HEK293 (cell line): ENCODE data around the gene JAZF1.
"Not testable (repeated sequence)": the region's sequence is repeated elsewhere in the genome, so short reads cannot be mapped to it uniquely, and the experiment has no call there.

ENCODE experiments used
- CTCF ChIA-PET: fragments of 350-600 bp; formaldehyde crosslinking; extraction: SDS; loops from one replicate; lab custom pipeline; 2021; ENCODE audit warnings: antibody characterized with exemption; lab: Yijun Ruan, JAX
- POLR2A ChIA-PET: fragments of 300-600 bp; formaldehyde crosslinking; extraction: SDS; loops from one replicate; lab custom pipeline; 2020; ENCODE audit warnings: antibody characterized with exemption, inconsistent platforms; lab: Yijun Ruan, JAX
- H3K27ac ChIP-seq: fragments of 200-500 bp; sonication (Bioruptor generic); 2 replicates; pipeline ENCODE4 v1.5.1; 2014; ENCODE audit warnings: low read depth, low read length, control low read depth, inconsistent platforms; ENCODE audit errors: extremely low read depth
- H3K36me3 ChIP-seq, 2 experiments: fragments of 200-500 bp in 1 of 2; sonication (Bioruptor generic) in 1 of 2; 1 replicate in 1 of 2; 2 replicates in 1 of 2; pipeline ENCODE4 v1.5.1; 2014 to 2017; ENCODE audit warnings: inconsistent platforms in 2 of 2, low read length in 2 of 2; ENCODE audit not compliant: control insufficient read depth in 2 of 2, insufficient read depth in 1 of 2
- H3K4me1 ChIP-seq: fragments of 200-500 bp; sonication (Bioruptor generic); 2 replicates; pipeline ENCODE4 v1.5.1; 2014; ENCODE audit warnings: mild to moderate bottlenecking, low read length, inconsistent platforms; ENCODE audit not compliant: control insufficient read depth, insufficient read depth
- H3K4me3 ChIP-seq: 2 replicates; pipeline ENCODE4 v1.5.1; 2011; ENCODE audit warnings: low read depth, mild to moderate bottlenecking, control low read depth, low read length, moderate library complexity
- H3K9me3 ChIP-seq: fragments of 200-500 bp; sonication (Bioruptor generic); 2 replicates; pipeline ENCODE4 v1.5.1; 2014; ENCODE audit warnings: low read depth, low read length, inconsistent platforms; ENCODE audit not compliant: control insufficient read depth, insufficient read depth
- CTCF ChIP-seq: fragments of 450-650 bp; formaldehyde crosslinking; IDR thresholded peaks from 2 replicates; pipeline ENCODE4 v1.5.1; 2016; ENCODE audit warnings: missing biosample characterization, missing genetic modification characterization
- EGR2 ChIP-seq: fragments of 450-650 bp; formaldehyde crosslinking; IDR thresholded peaks from 2 replicates; pipeline ENCODE4 v1.5.1; 2016; ENCODE audit warnings: low read depth, missing biosample characterization, missing genetic modification characterization
- GLI4 ChIP-seq: fragments of 450-650 bp; formaldehyde crosslinking; IDR thresholded peaks from 2 replicates; pipeline ENCODE4 v1.5.1; 2016; ENCODE audit warnings: missing biosample characterization, missing genetic modification characterization
- MYNN ChIP-seq: fragments of 450-650 bp; formaldehyde crosslinking; IDR thresholded peaks from 2 replicates; pipeline ENCODE4 v1.5.1; 2016; ENCODE audit warnings: missing biosample characterization, missing genetic modification characterization, borderline replicate concordance
- OSR2 ChIP-seq: fragments of 450-650 bp; formaldehyde crosslinking; IDR thresholded peaks from 2 replicates; pipeline ENCODE4 v1.5.1; 2016; ENCODE audit warnings: missing biosample characterization, missing genetic modification characterization
- SALL2 ChIP-seq: fragments of 450-650 bp; formaldehyde crosslinking; IDR thresholded peaks from 2 replicates; pipeline ENCODE4 v1.5.0; 2017; ENCODE audit warnings: missing biosample characterization, mild to moderate bottlenecking, missing genetic modification characterization, borderline replicate concordance
- SCRT2 ChIP-seq: fragments of 450-650 bp; formaldehyde crosslinking; IDR thresholded peaks from 2 replicates; pipeline ENCODE4 v1.5.1; 2016; ENCODE audit warnings: missing biosample characterization, missing genetic modification characterization
- ZBTB20 ChIP-seq: fragments of 450-650 bp; formaldehyde crosslinking; IDR thresholded peaks from 2 replicates; pipeline ENCODE4 v1.5.1; 2016; ENCODE audit warnings: missing biosample characterization, missing genetic modification characterization
- ZFP3 ChIP-seq: fragments of 450-650 bp; formaldehyde crosslinking; IDR thresholded peaks from 2 replicates; pipeline ENCODE4 v1.5.1; 2016; ENCODE audit warnings: low read depth, missing biosample characterization, missing genetic modification characterization
- ZFP37 ChIP-seq: fragments of 450-650 bp; formaldehyde crosslinking; IDR thresholded peaks from 2 replicates; pipeline ENCODE4 v1.5.1; 2016; ENCODE audit warnings: missing biosample characterization, missing genetic modification characterization
- ZNF121 ChIP-seq: fragments of 450-650 bp; formaldehyde crosslinking; IDR thresholded peaks from 2 replicates; pipeline ENCODE4 v1.5.1; 2016; ENCODE audit warnings: missing biosample characterization, missing genetic modification characterization
- ZNF280D ChIP-seq: fragments of 450-650 bp; formaldehyde crosslinking; IDR thresholded peaks from 2 replicates; pipeline ENCODE4 v1.5.1; 2016; ENCODE audit warnings: missing biosample characterization, missing genetic modification characterization
- ZNF362 ChIP-seq: fragments of 450-650 bp; formaldehyde crosslinking; IDR thresholded peaks from 2 replicates; pipeline ENCODE4 v1.5.1; 2016; ENCODE audit warnings: missing biosample characterization, missing genetic modification characterization
- ZNF37A ChIP-seq: fragments of 450-650 bp; IDR thresholded peaks from 2 replicates; pipeline ENCODE4 v1.5.1; 2018; ENCODE audit warnings: missing biosample characterization, missing genetic modification characterization
- ZNF596 ChIP-seq: fragments of 450-650 bp; IDR thresholded peaks from 2 replicates; pipeline ENCODE4 v1.5.0; 2018; ENCODE audit warnings: missing biosample characterization, mild to moderate bottlenecking, missing genetic modification characterization, moderate library complexity
- ZNF610 ChIP-seq: fragments of 450-650 bp; formaldehyde crosslinking; IDR thresholded peaks from 2 replicates; pipeline ENCODE4 v1.5.1; 2016; ENCODE audit warnings: missing biosample characterization, missing genetic modification characterization, borderline replicate concordance
- ZNF624 ChIP-seq: fragments of 450-650 bp; formaldehyde crosslinking; IDR thresholded peaks from 2 replicates; pipeline ENCODE4 v1.5.1; 2017; ENCODE audit warnings: missing biosample characterization, missing genetic modification characterization
- ZNF629 ChIP-seq: fragments of 450-650 bp; formaldehyde crosslinking; IDR thresholded peaks from 2 replicates; pipeline ENCODE4 v1.5.1; 2017; ENCODE audit warnings: missing biosample characterization, missing genetic modification characterization
- ZNF645 ChIP-seq: fragments of 450-650 bp; formaldehyde crosslinking; IDR thresholded peaks from 2 replicates; pipeline ENCODE4; 2016; ENCODE audit warnings: missing biosample characterization, missing genetic modification characterization
- ZNF654 ChIP-seq: fragments of 450-650 bp; formaldehyde crosslinking; IDR thresholded peaks from 2 replicates; pipeline ENCODE4 v1.5.1; 2016; ENCODE audit warnings: low read depth, missing biosample characterization, missing genetic modification characterization
- ZNF658 ChIP-seq: fragments of 450-650 bp; formaldehyde crosslinking; IDR thresholded peaks from 2 replicates; pipeline ENCODE4; 2016; ENCODE audit warnings: missing biosample characterization, missing genetic modification characterization
- ZNF76 ChIP-seq: fragments of 450-650 bp; formaldehyde crosslinking; IDR thresholded peaks from 2 replicates; pipeline ENCODE4; 2016; ENCODE audit warnings: low read depth, missing biosample characterization, missing genetic modification characterization, borderline replicate concordance
- TF ChIP-seq, protein P1 (sequence below): fragments of 450-650 bp; formaldehyde crosslinking; IDR thresholded peaks from 2 replicates; pipeline ENCODE4 v1.5.1; 2016; ENCODE audit warnings: missing biosample characterization, missing genetic modification characterization, borderline replicate concordance

JAZF1 gene

DNA sequence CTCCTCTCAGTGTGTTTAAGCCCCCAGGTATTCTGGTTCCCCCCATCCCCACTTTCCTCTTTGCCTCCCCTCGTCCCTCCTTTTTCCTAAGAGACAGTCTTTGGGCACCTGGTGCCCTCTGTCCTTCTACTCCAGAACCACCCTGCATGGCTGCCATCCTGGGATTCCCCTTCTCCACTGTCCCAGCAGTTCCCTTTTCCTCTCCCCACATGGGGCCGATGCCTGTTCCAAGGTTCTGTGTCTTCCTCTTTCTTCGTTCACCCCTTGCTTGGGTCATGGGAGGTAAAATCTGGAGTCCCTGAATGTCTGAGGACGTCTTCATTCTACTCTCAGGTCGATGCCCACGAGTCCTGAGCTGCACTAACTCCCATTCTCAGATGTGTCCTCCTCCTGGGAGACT lies 319.8 kb downstream of the JAZF1 start:
- TF ChIP-seq EGR2 (no peak), ZNF610 (tag by site-specific recombination) (no peak), ZNF624 (no peak), ZNF362 (tag by site-specific recombination) (no peak), ZNF629 (no peak), SALL2 (tag by site-specific recombination) (no peak), ZFP37 (tag by site-specific recombination) (no peak), ZNF37A (tag by site-specific recombination) (no peak)
- Histone ChIP-seq H3K27ac (no peak overlapping the region), H3K4me1 (no peaks in the 10 kb centered on the region), H3K4me3 (no peak overlapping the region), H3K36me3 (no peaks in the 10 kb centered on the region), H3K9me3 (no peaks in the 10 kb centered on the region)
- ChIA-PET CTCF (no interaction called here), POLR2A (no interaction called here)

- H3K4me1 ChIP-seq, H3K9me3 ChIP-seq, CTCF ChIA-PET, H3K36me3 ChIP-seq, H3K4me3 ChIP-seq, POLR2A ChIA-PET, H3K27ac ChIP-seq: not testable (repeated sequence)
These were observed 323.7 kb downstream of the JAZF1 start for GRCh38 chr7:27856703-27857485.

GRCh38 chr7:27850531-27850930 lies 330.1 kb downstream of the JAZF1 start:
- Histone ChIP-seq H3K27ac (no peak overlapping the region), H3K36me3 (no peaks in the 10 kb centered on the region), H3K4me3 (no peak overlapping the region), H3K4me1 (no peaks in the 10 kb centered on the region), H3K9me3 (no peaks in the 10 kb centered on the region)
- CTCF ChIA-PET: interaction anchor here (0.5 kb wide), 1 partner anchor 70 kb away, joined by 3 read pairs; no protein-coding TSS in a partner anchor
- POLR2A ChIA-PET: no interaction called here
- TF ChIP-seq GLI4 (tag by site-specific recombination) (no peak), ZNF654 (no peak), MYNN (tag by site-specific recombination) (no peak), ZNF76 (tag by site-specific recombination) (no peak), ZBTB20 (tag by site-specific recombination) (no peak), ZFP3 (tag by site-specific recombination) (no peak), CTCF (tag by site-specific recombination) (no peak), SCRT2 (tag by site-specific recombination) (no peak), ZNF658 (no peak), ZNF596 (tag by site-specific recombination) (no peak), ZNF37A (tag by site-specific recombination) (no peak), ZNF280D (tag by site-specific recombination) (no peak), OSR2 (tag by site-specific recombination) (no peak), ZNF121 (tag by site-specific recombination) (no peak), ZNF645 (tag by site-specific recombination) (no peak)
- TF ChIP-seq, protein P1, sequence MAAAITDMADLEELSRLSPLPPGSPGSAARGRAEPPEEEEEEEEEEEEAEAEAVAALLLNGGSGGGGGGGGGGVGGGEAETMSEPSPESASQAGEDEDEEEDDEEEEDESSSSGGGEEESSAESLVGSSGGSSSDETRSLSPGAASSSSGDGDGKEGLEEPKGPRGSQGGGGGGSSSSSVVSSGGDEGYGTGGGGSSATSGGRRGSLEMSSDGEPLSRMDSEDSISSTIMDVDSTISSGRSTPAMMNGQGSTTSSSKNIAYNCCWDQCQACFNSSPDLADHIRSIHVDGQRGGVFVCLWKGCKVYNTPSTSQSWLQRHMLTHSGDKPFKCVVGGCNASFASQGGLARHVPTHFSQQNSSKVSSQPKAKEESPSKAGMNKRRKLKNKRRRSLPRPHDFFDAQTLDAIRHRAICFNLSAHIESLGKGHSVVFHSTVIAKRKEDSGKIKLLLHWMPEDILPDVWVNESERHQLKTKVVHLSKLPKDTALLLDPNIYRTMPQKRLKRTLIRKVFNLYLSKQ (tag by site-specific recombination): no peak
